Activated gamma-delta T cell (primary cell): ENCODE measurements around the gene PARP16.
"Not testable (repeated sequence)": the region's sequence is repeated elsewhere in the genome, so short reads cannot be mapped to it uniquely, and the experiment has no call there.

ENCODE experiments used
- DNase-seq: peaks from one replicate; lab custom pipeline; 2025; lab: John Stamatoyannopoulos, UW

The PARP16 gene

GRCh38 chr15:65233696-65234095 lies 53.0 kb downstream of the PARP16 start:
- no peak for DNase-seq

GRCh38 chr15:65232520-65232919 lies 54.2 kb downstream of the PARP16 start:
- no peak for DNase-seq

GRCh38 chr15:65231306-65231705 lies 55.4 kb downstream of the PARP16 start:
- no peak for DNase-seq

- DNase-seq, result not testable (repeated sequence)
Observed at GRCh38 chr15:65226901-65227300, 59.8 kb downstream of the PARP16 start.

GRCh38 chr15:65226221-65226620 lies 60.5 kb downstream of the PARP16 start:
- DNase-seq, result no peak

GRCh38 chr15:65223996-65224395 lies 62.7 kb downstream of the PARP16 start:
- no peak for DNase-seq

GRCh38 chr15:65222891-65223290 lies 63.8 kb downstream of the PARP16 start:
- DNase-seq, result no peak

GRCh38 chr15:65221697-65222096 lies 65.0 kb downstream of the PARP16 start:
- no peak for DNase-seq

GRCh38 chr15:65219137-65219536 lies 67.5 kb downstream of the PARP16 start:
- DNase-seq, result no peak

GRCh38 chr15:65217526-65218482 lies 68.9 kb downstream of the PARP16 start:
- DNase-seq, result no peak

- DNase-seq, result no peak
Observed at GRCh38 chr15:65215496-65215895, 71.2 kb downstream of the PARP16 start.

GRCh38 chr15:65214010-65214409 lies 72.7 kb downstream of the PARP16 start:
- no peak for DNase-seq

GRCh38 chr15:65213241-65213640 lies 73.4 kb downstream of the PARP16 start:
- DNase-seq, result no peak

GRCh38 chr15:65212097-65212496 lies 74.6 kb downstream of the PARP16 start:
- no peak for DNase-seq

GRCh38 chr15:65211482-65211982 lies 75.2 kb downstream of the PARP16 start:
- DNase-seq, result no peak

- no peak for DNase-seq
Observed at GRCh38 chr15:65210770-65211481, 75.8 kb downstream of the PARP16 start, which contains the start of gene CILP. Gene CILP (minus strand): TSS chr15:65211473. CDS start chr15:65209755, 1,718 bp downstream.

- no peak for DNase-seq
Observed at GRCh38 chr15:65209701-65210643, 76.7 kb downstream of the PARP16 start.

- DNase-seq, result no peak
Observed at GRCh38 chr15:65208647-65209046, 78.0 kb downstream of the PARP16 start.
